Lung (tissue), 12 donors: ENCODE data around the gene SOX10. TPM values are rescaled to one million over a fixed set of nuclear protein-coding genes. Genes with fewer than 3 reads are reported as not detected.

Experiments
- ATAC-seq: fragments of 200-7000 bp; cut with Tn5 transposase; one replicate; pipeline ENCODE4 v1.9.1; 2020; ENCODE audit warnings: moderate number of reproducible peaks; ENCODE audit not compliant: insufficient read depth, low FRiP score
- DNase-seq, 3 donors: peaks; one replicate each; pipeline ENCODE4 v3.0.0-alpha.2; 2013 to 2017
- H3K27ac ChIP-seq, 2 donors: one replicate each; pipeline ENCODE4 v1.5.1; 2013; ENCODE audit warnings: mild to moderate bottlenecking in 2 of 2, moderate library complexity in 2 of 2, control low read depth in 1 of 2, inconsistent platforms in 1 of 2, low read depth in 1 of 2, low read length in 1 of 2
- H3K27me3 ChIP-seq, 3 donors: one replicate each; pipeline ENCODE4 v1.5.1; 2013; ENCODE audit warnings: low read length in 2 of 3; ENCODE audit not compliant: control insufficient read depth in 3 of 3, insufficient read depth in 3 of 3
- H3K36me3 ChIP-seq, 4 donors: one replicate each; pipeline ENCODE4 v1.5.1; 2013; ENCODE audit warnings: low read length in 4 of 4, mild to moderate bottlenecking in 1 of 4, moderate library complexity in 1 of 4; ENCODE audit not compliant: control insufficient read depth in 4 of 4, insufficient read depth in 4 of 4
- H3K4me1 ChIP-seq, 5 donors: one replicate each; pipeline ENCODE4 v1.5.1; 2013; ENCODE audit warnings: low read length in 5 of 5, mild to moderate bottlenecking in 2 of 5, moderate library complexity in 1 of 5; ENCODE audit not compliant: control insufficient read depth in 5 of 5, insufficient read depth in 5 of 5
- H3K4me3 ChIP-seq: one replicate; pipeline ENCODE4 v1.5.1; 2013; ENCODE audit warnings: mild to moderate bottlenecking, control low read depth, moderate library complexity
- H3K9ac ChIP-seq, 2 donors: one replicate each; pipeline ENCODE4 v1.5.1; 2013; ENCODE audit warnings: low read length in 2 of 2, control low read depth in 1 of 2; ENCODE audit not compliant: insufficient read depth in 1 of 2
- H3K9me3 ChIP-seq, 4 donors: one replicate each; pipeline ENCODE4 v1.5.1; 2013; ENCODE audit warnings: low read length in 3 of 4, mild to moderate bottlenecking in 1 of 4, moderate library complexity in 1 of 4; ENCODE audit not compliant: control insufficient read depth in 4 of 4, insufficient read depth in 3 of 4
- CTCF ChIP-seq: IDR thresholded peaks from 2 replicates; pipeline ENCODE4 v1.5.1; 2012; ENCODE audit warnings: mild to moderate bottlenecking; ENCODE audit errors: control extremely low read depth, extremely low read depth
- WGBS, 2 donors: extraction: QIAGEN DNeasy Blood & Tissue Kit; methylation state at CpG; one replicate each; pipeline ENCODE4 v1.1.7; 2013; 5-methylcytosine and 5-hydroxymethylcytosine counted together
- polyA plus RNA-seq, 2 donors: library from polyadenylated mRNA; stranded (reverse); fragments of 200-250 nt; gene quantifications; one replicate each; pipeline ENCODE4 v1.2.1, GENCODE V29; 2013
- total RNA-seq, 2 donors: library from RNA; depleted of rRNA in 1 of 2; stranded (reverse); fragments of >200 nt in 1 of 2; gene quantifications; one replicate each; pipeline ENCODE4 v1.2.1, GENCODE V29; 2014 to 2021
- donor health status: control.
- donor health status: control.
- donor health status: Bipolar disorder and iron deficiency.
- donor health status: healthy.
- donor health status: DM: yes; HTN: yes; CAD: no.

SOX10 gene
- total and polyA plus RNA-seq, 4 donors = 0.10 to 0.54 TPM; not detected in 2

- Histone ChIP-seq H3K9me3 (no peaks in the 10 kb centered on the region), H3K27ac (no peak overlapping the region), H3K36me3 (peaks cover 3 to 35% (median 22%) of the 10 kb centered on the region in 4 donors)
These were observed 13.5 kb downstream of the SOX10 start for GRCh38 chr22:37970864-37971263.

GRCh38 chr22:37968452-37969251 is 15.7 kb downstream of the SOX10 start:
- DNase-seq (peak in 2 of 3 donors; percentile 26 to 40), ATAC-seq (no peak)
- H3K4me1 ChIP-seq = peaks cover 0 to 5% (median 0%) of the 10 kb centered on the region in 5 donors
- no peak for TF ChIP-seq CTCF
- 95 to 98% methylated on average over 5 of the region's 5 CpGs for WGBS, 2 donors
- no peaks in the 10 kb centered on the region for H3K9me3 ChIP-seq
- H3K36me3 ChIP-seq = peaks cover 3 to 35% (median 22%) of the 10 kb centered on the region in 4 donors
- H3K27me3 ChIP-seq = no peaks in the 10 kb centered on the region
- no peak overlapping the region for H3K4me3 ChIP-seq
- H3K27ac ChIP-seq = no peak overlapping the region
- H3K9ac ChIP-seq = no peak overlapping the region

More at GRCh38 chr22:37970864-37971263, 13.5 kb downstream of the SOX10 start:
- ATAC-seq (no peak), DNase-seq (no peak)
- no peak for TF ChIP-seq CTCF
- Histone ChIP-seq H3K9ac (no peak overlapping the region), H3K4me1 (peaks cover 0 to 5% (median 0%) of the 10 kb centered on the region in 5 donors), H3K4me3 (no peak overlapping the region), H3K27me3 (no peaks in the 10 kb centered on the region)
- 87 to 96% methylated on average over 4 of the region's 4 CpGs for WGBS, 2 donors

- no peaks in the 10 kb centered on the region for H3K27me3 ChIP-seq
- no peak overlapping the region for H3K9ac ChIP-seq
- WGBS, 2 donors = 87 to 89% methylated on average over 14 of the region's 14 CpGs
- no peak for TF ChIP-seq CTCF
- DNase-seq (peak in 2 of 3 donors; percentile 35 to 39), ATAC-seq (no peak)
- H3K27ac ChIP-seq = no peak overlapping the region
- H3K4me3 ChIP-seq = no peak overlapping the region
- H3K9me3 ChIP-seq = no peaks in the 10 kb centered on the region
- peaks cover 3 to 35% (median 22%) of the 10 kb centered on the region in 4 donors for H3K36me3 ChIP-seq
- peaks cover 0 to 5% (median 0%) of the 10 kb centered on the region in 5 donors for H3K4me1 ChIP-seq
These were observed 16.5 kb downstream of the SOX10 start for GRCh38 chr22:37967637-37968451.
